ENCODE results near the gene STARD3. TPM values are rescaled to one million over a fixed set of nuclear protein-coding genes. Genes with fewer than 3 reads are reported as not detected.

The STARD3 gene
- total RNA-seq = 21.5 and 29.5 TPM in 2 replicates

GRCh38 chr17:39636927-39637736 is at the start of gene STARD3:
STARD3 (plus strand) TSS chr17:39637144; CDS start chr17:39653532, 16,388 bp downstream.

DNA sequence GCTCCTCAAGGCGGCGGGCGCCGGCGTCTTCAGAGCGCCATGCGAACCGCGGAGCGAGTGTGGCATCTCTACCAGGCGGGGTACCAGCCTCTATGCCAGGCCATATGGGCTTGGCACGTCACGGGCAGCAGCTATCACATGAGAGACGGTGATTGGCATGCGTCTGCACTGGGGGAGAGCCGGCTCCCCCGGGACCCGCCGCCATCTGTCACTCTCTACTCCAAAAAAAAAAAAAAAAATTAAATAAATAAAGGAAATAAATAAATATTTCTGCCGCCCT is 29.2 kb upstream of the STARD3 start, which contains the start of gene NEUROD2:
NEUROD2 (minus strand) TSS at position 70 of the 280 bp plus-strand sequence. CDS start 1,321 bp downstream, outside the sequence.

GRCh38 chr17:39626171-39627046 is 10.5 kb upstream of the STARD3 start, which contains the start of gene PPP1R1B:
PPP1R1B (plus strand) TSS chr17:39626952; CDS start chr17:39627393, 441 bp downstream.

DNA sequence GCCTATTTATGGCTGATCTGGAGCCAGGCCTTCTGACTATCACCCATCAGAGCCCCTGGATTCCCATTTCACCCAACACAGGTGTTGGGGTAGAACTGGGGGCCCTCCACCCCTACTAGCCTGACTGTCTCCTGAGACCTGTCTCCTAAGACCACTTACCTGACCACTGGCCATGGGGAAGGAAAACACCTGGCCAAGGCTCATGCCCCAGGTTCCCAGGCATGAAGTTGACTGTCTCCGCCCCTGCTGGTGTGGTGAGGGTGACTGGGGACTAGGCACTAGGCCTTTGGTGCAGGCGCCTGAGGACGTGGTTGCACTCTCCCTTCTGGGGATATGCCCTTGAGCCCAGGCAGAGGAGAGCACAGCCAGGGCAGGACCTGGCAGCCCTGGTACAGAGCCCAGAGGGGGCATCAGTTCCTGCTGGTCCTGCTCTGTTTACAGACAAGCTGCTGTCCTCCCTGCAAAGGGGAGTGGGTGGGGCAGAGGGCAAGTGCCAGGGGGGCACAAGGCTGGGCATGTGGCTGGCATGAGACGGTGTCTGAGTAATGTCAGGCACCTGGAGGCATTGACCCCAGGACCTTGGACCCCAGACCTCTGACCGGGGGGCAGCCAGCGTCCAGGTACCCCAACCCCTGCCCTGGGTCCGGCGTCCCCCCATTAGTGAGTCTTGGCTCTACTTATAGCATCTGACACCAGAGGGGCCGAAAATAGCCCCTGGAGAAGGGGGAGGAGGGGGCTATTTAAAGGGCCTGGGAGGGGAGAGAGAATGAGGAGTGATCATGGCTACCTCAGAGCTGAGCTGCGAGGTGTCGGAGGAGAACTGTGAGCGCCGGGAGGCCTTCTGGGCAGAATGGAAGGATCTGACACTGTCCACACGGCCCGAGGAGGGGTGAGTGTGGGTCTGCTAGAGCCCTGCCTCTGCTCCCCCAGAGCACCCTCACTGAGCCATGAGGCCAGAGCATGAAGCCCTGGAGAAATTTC is 27.9 kb downstream of the STARD3 start, which contains the start of gene TCAP:
TCAP (plus strand) TSS at position 769 of the 981 bp plus-strand sequence; CDS start at position 780, 11 bp downstream.

GRCh38 chr17:39667945-39668924 is 31.3 kb downstream of the STARD3 start, which contains the start of gene PNMT:
PNMT (plus strand) TSS chr17:39668453; CDS start chr17:39668476, 23 bp downstream.

DNA sequence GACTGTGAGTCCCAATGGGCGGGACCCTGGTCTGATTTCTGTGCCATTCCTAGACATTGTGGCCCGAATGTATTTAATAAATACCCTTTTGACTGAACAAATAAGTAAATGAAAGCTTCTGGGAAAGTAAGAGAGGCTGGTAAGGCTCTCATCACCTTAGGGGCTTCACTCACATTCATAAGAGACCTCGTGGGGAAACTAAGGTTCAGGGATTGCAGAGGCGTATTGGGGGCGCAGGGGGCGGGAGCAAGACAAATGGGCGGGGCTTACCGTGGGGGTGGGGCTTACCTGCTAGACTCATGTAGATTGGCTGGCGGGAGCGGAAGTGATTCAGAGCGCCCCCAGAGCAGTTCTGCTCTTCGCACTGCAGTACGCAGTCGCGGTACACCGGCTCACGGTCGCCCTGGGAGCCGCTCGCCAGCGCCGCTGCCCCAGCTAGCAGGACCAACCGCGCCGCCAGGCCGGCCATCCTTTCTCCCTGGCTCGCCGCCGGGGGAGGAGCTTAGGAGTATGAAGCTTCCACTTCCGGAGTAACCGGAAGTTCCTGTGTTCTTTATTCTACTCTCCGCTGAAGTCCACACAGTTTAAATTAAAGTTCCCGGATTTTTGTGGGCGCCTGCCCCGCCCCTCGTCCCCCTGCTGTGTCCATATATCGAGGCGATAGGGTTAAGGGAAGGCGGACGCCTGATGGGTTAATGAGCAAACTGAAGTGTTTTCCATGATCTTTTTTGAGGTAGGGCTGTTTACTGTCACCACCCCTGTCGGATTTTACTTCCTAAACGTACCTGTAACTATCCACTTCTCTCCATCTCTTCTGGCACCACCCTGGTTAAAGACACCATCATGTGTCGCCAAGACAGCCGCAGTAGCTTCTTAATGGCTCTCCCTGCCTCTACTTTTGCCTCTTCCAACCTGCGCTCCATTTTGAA is 50.9 kb downstream of the STARD3 start, which contains the start of gene PGAP3:
PGAP3 (minus strand) TSS at position 512 of the 929 bp plus-strand sequence; CDS start at position 469, 43 bp downstream.

GRCh38 chr17:39699818-39700147 is 62.8 kb downstream of the STARD3 start, which contains the start of gene ERBB2:
ERBB2 (plus strand) TSS chr17:39700064; CDS start chr17:39700239, 175 bp downstream.

Other genes with a start within 250 kb of the STARD3 start
- 12.9 and 19.3 TPM in 2 replicates for gene FBXL20, start 235.5 kb upstream of the STARD3 start, total RNA-seq
- gene MED1, start 185.9 kb upstream of the STARD3 start, total RNA-seq = 27.7 and 32.8 TPM in 2 replicates
- 50.0 and 50.9 TPM in 2 replicates for gene CDK12, start 175.7 kb upstream of the STARD3 start, total RNA-seq
- not detected in 2 replicates for gene NEUROD2, start 29.2 kb upstream of the STARD3 start, total RNA-seq
- gene PPP1R1B, start 10.2 kb upstream of the STARD3 start, total RNA-seq = not detected in 2 replicates
- 0.36 and 0.49 TPM in 2 replicates for gene TCAP, start 28.2 kb downstream of the STARD3 start, total RNA-seq
- gene PNMT, start 31.3 kb downstream of the STARD3 start, total RNA-seq = not detected in 2 replicates
- gene PGAP3, start 50.9 kb downstream of the STARD3 start, total RNA-seq = 14.9 and 17.1 TPM in 2 replicates
- gene ERBB2, start 62.9 kb downstream of the STARD3 start, total RNA-seq = 49.1 and 56.8 TPM in 2 replicates
- gene MIEN1, start 93.4 kb downstream of the STARD3 start, total RNA-seq = 16.2 and 22.3 TPM in 2 replicates
- 0.16 TPM in 1 of 2 replicates, not detected in the other for gene GRB7, start 100.8 kb downstream of the STARD3 start, total RNA-seq
- gene IKZF3, start 227.2 kb downstream of the STARD3 start, total RNA-seq = not detected in 2 replicates
- not detected in 2 replicates for gene ZPBP2, start 231.1 kb downstream of the STARD3 start, total RNA-seq